OCI-LY1 (cell line): ENCODE data around the gene KIF11.

Source experiments
- H2AFZ ChIP-seq: fragments of 200-600 bp; sonication (generic), shearing (Covaris generic); 2 replicates; pipeline ENCODE4 v1.6.0; 2014; ENCODE audit warnings: antibody characterized with exemption, mild to moderate bottlenecking, low read length
- H3F3A ChIP-seq: fragments of 200-600 bp; sonication (generic), shearing (Covaris generic); 2 replicates; pipeline ENCODE4 v1.6.0; 2014; ENCODE audit warnings: mild to moderate bottlenecking, antibody characterized with exemption, low read length, moderate library complexity; ENCODE audit not compliant: insufficient read depth
- H3K27ac ChIP-seq: fragments of 200-600 bp; sonication (generic); 2 replicates; pipeline ENCODE4 v1.5.1; 2014; ENCODE audit warnings: low read length, mixed run types, mild to moderate bottlenecking, low read depth; ENCODE audit not compliant: poor library complexity, severe bottlenecking
- H3K27me3 ChIP-seq: fragments of 200-600 bp; sonication (generic); 2 replicates; pipeline ENCODE4 v1.6.0; 2014; ENCODE audit warnings: antibody characterized with exemption, mild to moderate bottlenecking, low read length, moderate library complexity; ENCODE audit not compliant: insufficient read depth
- H3K36me3 ChIP-seq: fragments of 200-600 bp; sonication (generic); 2 replicates; pipeline ENCODE4 v1.6.1; 2014; ENCODE audit warnings: mild to moderate bottlenecking, antibody characterized with exemption, low read length, moderate library complexity, mixed read lengths; ENCODE audit not compliant: insufficient read depth
- H3K4me1 ChIP-seq: fragments of 200-600 bp; sonication (generic); 2 replicates; pipeline ENCODE4 v1.5.1; 2014; ENCODE audit warnings: mild to moderate bottlenecking, low read length, moderate library complexity; ENCODE audit not compliant: insufficient read depth, severe bottlenecking
- H3K4me2 ChIP-seq: fragments of 200-600 bp; sonication (generic), shearing (Covaris generic); 2 replicates; pipeline ENCODE4 v1.6.1; 2014; ENCODE audit warnings: low read length
- H3K4me3 ChIP-seq: fragments of 200-600 bp; sonication (generic); 2 replicates; pipeline ENCODE4 v1.5.1; 2014; ENCODE audit warnings: low read length, low read depth, mild to moderate bottlenecking, mixed read lengths; ENCODE audit not compliant: poor library complexity, severe bottlenecking
- H3K79me2 ChIP-seq: fragments of 200-600 bp; shearing (Covaris generic); 2 replicates; pipeline ENCODE4 v1.6.1; 2016; ENCODE audit warnings: mixed run types, low read length, mixed read lengths; ENCODE audit not compliant: insufficient read depth
- H3K9ac ChIP-seq: fragments of 200-600 bp; sonication (generic), shearing (Covaris generic); 2 replicates; pipeline ENCODE4 v1.6.1; 2014; ENCODE audit warnings: mild to moderate bottlenecking, low read length, mixed read lengths
- H3K9me2 ChIP-seq: fragments of 200-600 bp; sonication (generic), shearing (Covaris generic); 2 replicates; pipeline ENCODE4 v1.6.1; 2014; ENCODE audit warnings: low read depth, mild to moderate bottlenecking, low read length, mixed read lengths
- H3K9me3 ChIP-seq: fragments of 200-600 bp; shearing (Covaris generic); 2 replicates; pipeline ENCODE4 v1.6.1; 2014; ENCODE audit warnings: low read length, mixed read lengths
- H4K20me1 ChIP-seq: fragments of 200-600 bp; sonication (generic), shearing (Covaris generic); 2 replicates; pipeline ENCODE4 v1.6.0; 2016; ENCODE audit warnings: mild to moderate bottlenecking, low read length; ENCODE audit not compliant: insufficient read depth
- CTCF ChIP-seq: fragments of 200-600 bp; sonication (generic), shearing (Covaris generic); IDR thresholded peaks from 2 replicates; pipeline ENCODE4 v1.5.1; 2017; ENCODE audit warnings: mild to moderate bottlenecking, antibody characterized with exemption, low read length, moderate library complexity, mixed read lengths
- EZH2 ChIP-seq: fragments of 200-600 bp; sonication (generic), shearing (Covaris generic); IDR thresholded peaks from 2 replicates; pipeline ENCODE4 v1.8.0; 2017; ENCODE audit warnings: borderline replicate concordance, mixed run types, mild to moderate bottlenecking, antibody characterized with exemption, low read length, moderate library complexity, mixed read lengths

The KIF11 gene

GRCh38 chr10:92691591-92692079 is 98.7 kb downstream of the KIF11 start:
- H2AFZ ChIP-seq: no peak overlapping the region
- H3F3A ChIP-seq: no peaks in the 10 kb centered on the region
- H3K27ac ChIP-seq: no peak overlapping the region
- H4K20me1 ChIP-seq: no peaks in the 10 kb centered on the region
- H3K9ac ChIP-seq: no peak overlapping the region; the same call in 1 of the 2 replicates
- H3K27me3 ChIP-seq: no peaks in the 10 kb centered on the region
- no peaks in the 10 kb centered on the region for H3K9me3 ChIP-seq
- H3K36me3 ChIP-seq: no peaks in the 10 kb centered on the region
- no peaks in the 10 kb centered on the region for H3K9me2 ChIP-seq
- TF ChIP-seq EZH2: no peak
- TF ChIP-seq CTCF: no peak
- peak overlapping the region; percentile 69 for H3K4me2 ChIP-seq
- peak overlapping the region; percentile 60 for H3K4me3 ChIP-seq
- peaks cover 25% of the 10 kb centered on the region for H3K4me1 ChIP-seq
- no peaks in the 10 kb centered on the region for H3K79me2 ChIP-seq

- Histone ChIP-seq H3K9me3 (no peaks in the 10 kb centered on the region), H3K4me1 (peaks cover 25% of the 10 kb centered on the region), H3F3A (no peaks in the 10 kb centered on the region), H3K4me2 (peak overlapping the region; percentile 69), H3K27ac (no peak overlapping the region), H3K27me3 (no peaks in the 10 kb centered on the region), H3K4me3 (peak overlapping the region; percentile 60), H3K9me2 (no peaks in the 10 kb centered on the region), H3K9ac (no peak overlapping the region), H3K36me3 (no peaks in the 10 kb centered on the region), H4K20me1 (no peaks in the 10 kb centered on the region), H2AFZ (no peak overlapping the region), H3K79me2 (no peaks in the 10 kb centered on the region)
- TF ChIP-seq EZH2 (no peak), CTCF (no peak)
These were observed 99.2 kb downstream of the KIF11 start for GRCh38 chr10:92692080-92692671.

- Histone ChIP-seq H3F3A (no peaks in the 10 kb centered on the region), H3K9me2 (no peaks in the 10 kb centered on the region), H3K4me2 (peak overlapping the region; percentile 69; the same call in 1 of the 2 replicates), H3K9ac (no peak overlapping the region), H3K27ac (no peak overlapping the region), H3K4me1 (peaks cover 25% of the 10 kb centered on the region), H3K9me3 (no peaks in the 10 kb centered on the region), H3K4me3 (no peak overlapping the region), H3K79me2 (no peaks in the 10 kb centered on the region), H3K36me3 (no peaks in the 10 kb centered on the region), H2AFZ (no peak overlapping the region), H3K27me3 (no peaks in the 10 kb centered on the region), H4K20me1 (no peaks in the 10 kb centered on the region)
- TF ChIP-seq EZH2 (no peak), CTCF (no peak)
These were observed 100.0 kb downstream of the KIF11 start for GRCh38 chr10:92692697-92693533.
